B cell (primary cell): ENCODE results near the gene C11orf21. TPM values are rescaled to one million over a fixed set of nuclear protein-coding genes. Genes with fewer than 3 reads are reported as not detected.

Experiments used
- ATAC-seq: fragments of 200-7000 bp; cut with Tn5 transposase; one replicate; pipeline ENCODE4 v1.10.0; 2021; ENCODE audit warnings: low read depth, mild to moderate bottlenecking, moderate number of reproducible peaks, moderate library complexity
- CTCF ChIA-PET: fragments of 350-600 bp; sonication (Branson Sonifier 250); formaldehyde crosslinking; loops from one replicate; lab custom pipeline; 2021; ENCODE audit warnings: antibody characterized with exemption, inconsistent platforms; lab: Charles Lee
- POLR2A ChIA-PET: fragments of 350-600 bp; sonication (Branson Sonifier 250); formaldehyde crosslinking; loops from one replicate; lab custom pipeline; 2021; ENCODE audit warnings: antibody characterized with exemption; lab: Charles Lee
- DNase-seq: peaks from one replicate; pipeline ENCODE4 v3.0.0; 2013
- H2AFZ ChIP-seq: 2 replicates; pipeline ENCODE4 v1.6.1; 2012; ENCODE audit warnings: mild to moderate bottlenecking, low read depth, low read length; ENCODE audit not compliant: insufficient read depth, poor library complexity, severe bottlenecking
- H3K27ac ChIP-seq, 2 donors: 1 replicate in 1 of 2; 2 replicates in 1 of 2; pipeline ENCODE4 v1.5.1; 2012 to 2013; ENCODE audit warnings: low read length in 2 of 2, mild to moderate bottlenecking in 2 of 2, moderate library complexity in 1 of 2
- H3K27me3 ChIP-seq, 4 experiments: fragments of 200-600 bp in 1 of 4; sonication (generic) in 1 of 4; replicated peaks in 1 of 4; 1 replicate in 2 of 4; 2 replicates in 2 of 4; pipeline versions ENCODE4 v1.6.1 to v1.7.0; 2013 to 2016; ENCODE audit warnings: low read length in 3 of 4, mild to moderate bottlenecking in 2 of 4, mixed read lengths in 1 of 4, moderate library complexity in 1 of 4; ENCODE audit not compliant: insufficient read depth in 4 of 4, control insufficient read depth in 3 of 4; ENCODE audit errors: control extremely low read depth in 1 of 4
- H3K36me3 ChIP-seq, 2 experiments: replicated peaks in 1 of 2; 1 replicate in 1 of 2; 2 replicates in 1 of 2; pipeline versions ENCODE4 v1.6.1 to v1.7.1; 2013; ENCODE audit warnings: low read length in 1 of 2; ENCODE audit not compliant: insufficient read depth in 2 of 2, control insufficient read depth in 1 of 2; ENCODE audit errors: control extremely low read depth in 1 of 2, extremely low read depth in 1 of 2
- H3K4me1 ChIP-seq, 2 donors: fragments of 200-600 bp in 1 of 2; sonication (generic) in 1 of 2; 1 replicate in 1 of 2; 2 replicates in 1 of 2; pipeline versions ENCODE4 v1.5.1 to v1.6.1; 2013 to 2017; ENCODE audit warnings: low read length in 2 of 2; ENCODE audit not compliant: control insufficient read depth in 2 of 2, insufficient read depth in 2 of 2
- H3K4me2 ChIP-seq: replicated peaks from 2 replicates; pipeline ENCODE3; 2012; ENCODE audit warnings: mild to moderate bottlenecking, low read depth, low read length; ENCODE audit not compliant: poor library complexity, severe bottlenecking
- H3K4me3 ChIP-seq, 5 experiments: fragments of 200-600 bp in 1 of 5; sonication (generic) in 1 of 5; 1 replicate in 3 of 5; 2 replicates in 2 of 5; pipeline versions ENCODE4 v1.5.1 to v1.7.0; 2011 to 2016; ENCODE audit warnings: low read length in 4 of 5, mild to moderate bottlenecking in 4 of 5, low read depth in 2 of 5, control low read depth in 1 of 5, moderate library complexity in 1 of 5; ENCODE audit not compliant: insufficient read depth in 1 of 5; ENCODE audit errors: control extremely low read depth in 1 of 5, extremely low read depth in 1 of 5
- H3K79me2 ChIP-seq: fragments of 200-600 bp; sonication (generic); one replicate; pipeline ENCODE4 v1.6.0; 2016; ENCODE audit warnings: low read length; ENCODE audit not compliant: control insufficient read depth, insufficient read depth
- H3K9ac ChIP-seq: fragments of 200-600 bp; sonication (generic); 2 replicates; pipeline ENCODE4 v1.6.1; 2017; ENCODE audit warnings: mild to moderate bottlenecking, low read length, moderate library complexity
- H3K9me3 ChIP-seq, 3 donors: one replicate each; pipeline versions ENCODE4 v1.6.1 to v1.7.1; 2013; ENCODE audit warnings: low read length in 2 of 3; ENCODE audit not compliant: control insufficient read depth in 2 of 3, insufficient read depth in 1 of 3; ENCODE audit errors: control extremely low read depth in 1 of 3
- H4K20me1 ChIP-seq: 2 replicates; pipeline ENCODE4 v1.6.0; 2012; ENCODE audit warnings: mild to moderate bottlenecking, low read length; ENCODE audit not compliant: insufficient read depth, control insufficient read depth, poor library complexity, severe bottlenecking
- H3K27ac Mint-ChIP-seq: one replicate; pipeline ENCODE4 v1.8.0; 2021; ENCODE audit warnings: mixed read lengths
- H3K27me3 Mint-ChIP-seq: one replicate; pipeline ENCODE4 v1.8.0; 2021; ENCODE audit warnings: mixed read lengths
- H3K4me1 Mint-ChIP-seq: one replicate; pipeline ENCODE4 v1.8.0; 2021; ENCODE audit warnings: mixed read lengths
- H3K4me3 Mint-ChIP-seq: one replicate; pipeline ENCODE4 v1.8.0; 2021; ENCODE audit warnings: mixed read lengths
- H3K9me3 Mint-ChIP-seq: one replicate; pipeline ENCODE4 v1.8.0; 2022; ENCODE audit warnings: mixed read lengths; ENCODE audit not compliant: insufficient read depth
- CTCF ChIP-seq: fragments of 200-600 bp; IDR thresholded peaks from one replicate; pipeline ENCODE4 v1.8.0; 2022; ENCODE audit warnings: antibody characterized with exemption, mild to moderate bottlenecking
- EZH2 ChIP-seq: IDR thresholded peaks from 2 replicates; pipeline ENCODE4 v1.6.1; 2012; ENCODE audit warnings: borderline replicate concordance, low read depth, mild to moderate bottlenecking, moderate library complexity, low read length; ENCODE audit not compliant: insufficient read depth, poor library complexity, severe bottlenecking
- WGBS: methylation state at CpG from one replicate; pipeline ENCODE4 v1.1.5; 2013; ENCODE audit warnings: missing lambda C conversion rate; ENCODE audit not compliant: insufficient coverage; 5-methylcytosine and 5-hydroxymethylcytosine counted together
- intact Hi-C: fragments of 100-400 bp; cut with micrococcal nuclease; formaldehyde crosslinking; loops from one replicate; pipeline ENCODE4 v1.10.0; 2022
- polyA plus RNA-seq: library from polyadenylated mRNA; depleted of rRNA; stranded (reverse); fragments of >200 nt; gene quantifications from 2 replicates; pipeline ENCODE4 v1.2.3, GENCODE V29; 2012
- total RNA-seq, 2 donors: library from RNA; stranded (reverse); fragments of 120-200 nt in 1 of 2; gene quantifications; 1 replicate in 1 of 2; 2 replicates in 1 of 2; pipeline versions ENCODE4 v1.2.3 to v1.2.4, GENCODE V29; 2013 to 2022

The C11orf21 gene
- total and polyA plus RNA-seq, 2 donors (not counting 1 experiment from before 2014, with no cell fraction given) = 22.8 to 38.9 TPM

- H3K9ac ChIP-seq = peak overlapping the region; percentile 69
- Mint-ChIP-seq H3K9me3 (no peaks in the 10 kb centered on the region), H3K27me3 (peaks cover 2% of the 10 kb centered on the region), H3K4me3 (peak overlapping the region; percentile 84), H3K27ac (peak overlapping the region; percentile 84), H3K4me1 (peaks cover 41% of the 10 kb centered on the region)
- H2AFZ ChIP-seq = peak overlapping the region; percentile 79
- peaks cover 0 to 31% (median 9%) of the 10 kb centered on the region in 4 experiments for H3K27me3 ChIP-seq
- H3K36me3 ChIP-seq = no peaks in the 10 kb centered on the region
- H3K27ac ChIP-seq = no peak overlapping the region
- H3K4me1 ChIP-seq = peaks cover 38 to 48% of the 10 kb centered on the region in 2 donors
- 4% methylated on average over 100 of the region's 104 CpGs for WGBS
- intact Hi-C loops = loop anchor here (1.0 kb wide), 2 partner anchors 30 to 131 kb away; partner anchors contain the start of gene TSSC4
- peaks cover 0 to 24% (median 0%) of the 10 kb centered on the region in 3 donors for H3K9me3 ChIP-seq
- peak overlapping the region; percentile 92 for H3K4me2 ChIP-seq
- ATAC-seq (peak; percentile 34), DNase-seq (peak; percentile 80)
- POLR2A ChIA-PET = interaction anchor here (0.9 kb wide), 1 partner anchor 32 kb away, joined by 3 read pairs; the partner anchor contains the start of gene C11orf21
- H4K20me1 ChIP-seq = no peaks in the 10 kb centered on the region
- TF ChIP-seq CTCF (peak; percentile 36), EZH2 (no peak)
- CTCF ChIA-PET = interaction anchor here (0.8 to 2.3 kb wide), 4 partner anchors 31 to 151 kb away, joined by 3 to 12 read pairs (median 5); partner anchors contain the start of gene TSPAN32
- no peaks in the 10 kb centered on the region for H3K79me2 ChIP-seq
- H3K4me3 ChIP-seq = peak overlapping the region; percentile 31 to 75 (median 52)
Observed at GRCh38 chr11:2269601-2270321, 32.0 kb downstream of the C11orf21 start.
